Cardiac fibroblast (primary cell): ENCODE measurements around the gene PLCG2.

Experiments used
- DNase-seq, 2 donors: peaks; one replicate each; pipeline versions ENCODE4 v3.0.0 to v3.0.0-alpha.2; 2010; ENCODE audit warnings: low read depth in 2 of 2
- H3K4me3 ChIP-seq, 2 donors: replicated peaks in 1 of 2; 1 replicate in 1 of 2; 2 replicates in 1 of 2; pipeline ENCODE4 v1.5.1; 2011; ENCODE audit warnings: low read depth in 2 of 2, low read length in 2 of 2, mild to moderate bottlenecking in 2 of 2, moderate library complexity in 1 of 2
- CTCF ChIP-seq: IDR thresholded peaks from one replicate; pipeline ENCODE4 v1.5.1; 2011; ENCODE audit warnings: low read depth, mild to moderate bottlenecking, low read length, inconsistent platforms

The PLCG2 gene

GRCh38 chr16:81860287-81861266, 81.5 kb downstream of the PLCG2 start:
- no peak for DNase-seq
- TF ChIP-seq CTCF = no peak
- no peak overlapping the region for H3K4me3 ChIP-seq

GRCh38 chr16:81861503-81861902, 82.4 kb downstream of the PLCG2 start:
- no peak overlapping the region for H3K4me3 ChIP-seq

GRCh38 chr16:81861915-81862314, 82.8 kb downstream of the PLCG2 start:
- no peak for DNase-seq
- no peak for TF ChIP-seq CTCF
- no peak overlapping the region for H3K4me3 ChIP-seq

More at GRCh38 chr16:81861503-81861902, 82.4 kb downstream of the PLCG2 start:
- TF ChIP-seq CTCF = no peak
- no peak for DNase-seq

GRCh38 chr16:81863630-81864352, 84.7 kb downstream of the PLCG2 start:
- no peak for DNase-seq
- no peak for TF ChIP-seq CTCF
- H3K4me3 ChIP-seq = no peak overlapping the region

GRCh38 chr16:81864646-81865382, 85.7 kb downstream of the PLCG2 start:
- no peak for DNase-seq
- no peak for TF ChIP-seq CTCF
- no peak overlapping the region for H3K4me3 ChIP-seq

- TF ChIP-seq CTCF = no peak
- no peak overlapping the region for H3K4me3 ChIP-seq
- no peak for DNase-seq
These were observed 87.8 kb downstream of the PLCG2 start for GRCh38 chr16:81866820-81867440.
